ENCODE results near the gene SPON1.

SPON1 gene

GRCh38 chr11:14055936-14056335 lies 93.4 kb downstream of the SPON1 start:
- no peak overlapping the region for H3K27ac ChIP-seq (ENCODE audit: low read length)
- no peaks in the 10 kb centered on the region for H3K79me2 ChIP-seq (ENCODE audit: insufficient read depth, low read length)
- no peak overlapping the region for H3K4me3 ChIP-seq (ENCODE audit: low read depth in 1 of 2, low read length in 2 of 2)
- no peaks in the 10 kb centered on the region for H3K36me3 ChIP-seq (ENCODE audit: insufficient read depth, low read length)
- H3K4me2 ChIP-seq (ENCODE audit: insufficient read depth, low read length), result no peak overlapping the region
- no peaks in the 10 kb centered on the region for H4K20me1 ChIP-seq (ENCODE audit: insufficient read depth, low read length)
- H3K27me3 ChIP-seq (ENCODE audit: insufficient read depth, low read length, poor library complexity), result peaks cover 3% of the 10 kb centered on the region
- H3K4me1 ChIP-seq (ENCODE audit: insufficient read depth, low read length), result 0 out of 2 replicates have a peak, but pooled peaks cover 4% of the 10 kb centered on the region
- H3K9me3 ChIP-seq (ENCODE audit: insufficient read depth, low read length, severe bottlenecking), result no peaks in the 10 kb centered on the region
- no peak for DNase-seq
- H3K9ac ChIP-seq (ENCODE audit: low read depth, low read length), result no peak overlapping the region
- H2AFZ ChIP-seq (ENCODE audit: low read depth, low read length), result no peak overlapping the region
- TF ChIP-seq EZH2 (IDR thresholded peaks at IDR 0.05; ENCODE audit: borderline replicate concordance, low read depth, low read length, severe bottlenecking), result no peak
- TF ChIP-seq, protein P1, sequence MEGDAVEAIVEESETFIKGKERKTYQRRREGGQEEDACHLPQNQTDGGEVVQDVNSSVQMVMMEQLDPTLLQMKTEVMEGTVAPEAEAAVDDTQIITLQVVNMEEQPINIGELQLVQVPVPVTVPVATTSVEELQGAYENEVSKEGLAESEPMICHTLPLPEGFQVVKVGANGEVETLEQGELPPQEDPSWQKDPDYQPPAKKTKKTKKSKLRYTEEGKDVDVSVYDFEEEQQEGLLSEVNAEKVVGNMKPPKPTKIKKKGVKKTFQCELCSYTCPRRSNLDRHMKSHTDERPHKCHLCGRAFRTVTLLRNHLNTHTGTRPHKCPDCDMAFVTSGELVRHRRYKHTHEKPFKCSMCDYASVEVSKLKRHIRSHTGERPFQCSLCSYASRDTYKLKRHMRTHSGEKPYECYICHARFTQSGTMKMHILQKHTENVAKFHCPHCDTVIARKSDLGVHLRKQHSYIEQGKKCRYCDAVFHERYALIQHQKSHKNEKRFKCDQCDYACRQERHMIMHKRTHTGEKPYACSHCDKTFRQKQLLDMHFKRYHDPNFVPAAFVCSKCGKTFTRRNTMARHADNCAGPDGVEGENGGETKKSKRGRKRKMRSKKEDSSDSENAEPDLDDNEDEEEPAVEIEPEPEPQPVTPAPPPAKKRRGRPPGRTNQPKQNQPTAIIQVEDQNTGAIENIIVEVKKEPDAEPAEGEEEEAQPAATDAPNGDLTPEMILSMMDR (IDR thresholded peaks at IDR 0.05; ENCODE audit: borderline replicate concordance, extremely low read depth, low read length, poor library complexity, severe bottlenecking), result no peak
- no peak for ATAC-seq (ENCODE audit: insufficient read depth, low read depth)

- Histone ChIP-seq H3K9me3 (ENCODE audit: insufficient read depth, low read length, severe bottlenecking) (no peaks in the 10 kb centered on the region), H3K27ac (ENCODE audit: low read length) (no peak overlapping the region), H3K27me3 (ENCODE audit: insufficient read depth, low read length, poor library complexity) (no peaks in the 10 kb centered on the region), H3K4me2 (ENCODE audit: insufficient read depth, low read length) (no peak overlapping the region), H3K36me3 (ENCODE audit: insufficient read depth, low read length) (no peaks in the 10 kb centered on the region), H3K9ac (ENCODE audit: low read depth, low read length) (no peak overlapping the region), H4K20me1 (ENCODE audit: insufficient read depth, low read length) (no peaks in the 10 kb centered on the region), H3K4me1 (ENCODE audit: insufficient read depth, low read length) (0 out of 2 replicates have a peak, but pooled peaks cover 4% of the 10 kb centered on the region), H3K79me2 (ENCODE audit: insufficient read depth, low read length) (no peaks in the 10 kb centered on the region), H3K4me3 (ENCODE audit: low read depth in 1 of 2, low read length in 2 of 2) (no peak overlapping the region), H2AFZ (ENCODE audit: low read depth, low read length) (no peak overlapping the region)
- no peak for DNase-seq
- no peak for ATAC-seq (ENCODE audit: insufficient read depth, low read depth)
- TF ChIP-seq, protein P1 (IDR thresholded peaks at IDR 0.05; ENCODE audit: borderline replicate concordance, extremely low read depth, low read length, poor library complexity, severe bottlenecking), result no peak
- no peak for TF ChIP-seq EZH2 (IDR thresholded peaks at IDR 0.05; ENCODE audit: borderline replicate concordance, low read depth, low read length, severe bottlenecking)
Measured at GRCh38 chr11:14058061-14058460, 95.5 kb downstream of the SPON1 start.

- Histone ChIP-seq H3K27me3 (ENCODE audit: insufficient read depth, low read length, poor library complexity) (peaks cover 5% of the 10 kb centered on the region), H3K4me2 (ENCODE audit: insufficient read depth, low read length) (no peak overlapping the region), H4K20me1 (ENCODE audit: insufficient read depth, low read length) (no peaks in the 10 kb centered on the region), H3K4me3 (ENCODE audit: low read depth in 1 of 2, low read length in 2 of 2) (no peak overlapping the region), H3K36me3 (ENCODE audit: insufficient read depth, low read length) (no peaks in the 10 kb centered on the region), H3K9ac (ENCODE audit: low read depth, low read length) (no peak overlapping the region), H3K4me1 (ENCODE audit: insufficient read depth, low read length) (0 out of 2 replicates have a peak, but pooled peaks cover 3% of the 10 kb centered on the region), H3K27ac (ENCODE audit: low read length) (no peak overlapping the region), H2AFZ (ENCODE audit: low read depth, low read length) (no peak overlapping the region), H3K79me2 (ENCODE audit: insufficient read depth, low read length) (no peaks in the 10 kb centered on the region), H3K9me3 (ENCODE audit: insufficient read depth, low read length, severe bottlenecking) (no peaks in the 10 kb centered on the region)
- DNase-seq (no peak), ATAC-seq (ENCODE audit: insufficient read depth, low read depth) (no peak)
- TF ChIP-seq, protein P1 (IDR thresholded peaks at IDR 0.05; ENCODE audit: borderline replicate concordance, extremely low read depth, low read length, poor library complexity, severe bottlenecking), result no peak
- no peak for TF ChIP-seq EZH2 (IDR thresholded peaks at IDR 0.05; ENCODE audit: borderline replicate concordance, low read depth, low read length, severe bottlenecking)
Measured at GRCh38 chr11:14059491-14059890, 97.0 kb downstream of the SPON1 start.

- H3K9ac ChIP-seq (ENCODE audit: low read depth, low read length), result no peak overlapping the region
- no peaks in the 10 kb centered on the region for H4K20me1 ChIP-seq (ENCODE audit: insufficient read depth, low read length)
- H2AFZ ChIP-seq (ENCODE audit: low read depth, low read length), result no peak overlapping the region
- peaks cover 7% of the 10 kb centered on the region for H3K27me3 ChIP-seq (ENCODE audit: insufficient read depth, low read length, poor library complexity)
- ATAC-seq (ENCODE audit: insufficient read depth, low read depth) (no peak), DNase-seq (no peak)
- H3K4me3 ChIP-seq (ENCODE audit: low read depth in 1 of 2, low read length in 2 of 2), result no peak overlapping the region
- no peak overlapping the region for H3K27ac ChIP-seq (ENCODE audit: low read length)
- no peaks in the 10 kb centered on the region for H3K36me3 ChIP-seq (ENCODE audit: insufficient read depth, low read length)
- H3K79me2 ChIP-seq (ENCODE audit: insufficient read depth, low read length), result no peaks in the 10 kb centered on the region
- TF ChIP-seq EZH2 (IDR thresholded peaks at IDR 0.05; ENCODE audit: borderline replicate concordance, low read depth, low read length, severe bottlenecking), result no peak
- TF ChIP-seq, protein P1 (IDR thresholded peaks at IDR 0.05; ENCODE audit: borderline replicate concordance, extremely low read depth, low read length, poor library complexity, severe bottlenecking), result no peak
- H3K4me2 ChIP-seq (ENCODE audit: insufficient read depth, low read length), result no peak overlapping the region
- no peaks in the 10 kb centered on the region for H3K4me1 ChIP-seq (ENCODE audit: insufficient read depth, low read length)
- H3K9me3 ChIP-seq (ENCODE audit: insufficient read depth, low read length, severe bottlenecking), result no peaks in the 10 kb centered on the region
Measured at GRCh38 chr11:14061721-14062120, 99.2 kb downstream of the SPON1 start.
